ENCODE measurements around the gene CCDC40. TPM values are rescaled to one million over a fixed set of nuclear protein-coding genes. Genes with fewer than 3 reads are reported as not detected.
A peak's percentile ranks its signal among the peaks of the same experiment; 100 is the strongest.
"Not testable (repeated sequence)": the region's sequence is repeated elsewhere in the genome, so short reads cannot be mapped to it uniquely, and the experiment has no call there.

Gene CCDC40, protein sequence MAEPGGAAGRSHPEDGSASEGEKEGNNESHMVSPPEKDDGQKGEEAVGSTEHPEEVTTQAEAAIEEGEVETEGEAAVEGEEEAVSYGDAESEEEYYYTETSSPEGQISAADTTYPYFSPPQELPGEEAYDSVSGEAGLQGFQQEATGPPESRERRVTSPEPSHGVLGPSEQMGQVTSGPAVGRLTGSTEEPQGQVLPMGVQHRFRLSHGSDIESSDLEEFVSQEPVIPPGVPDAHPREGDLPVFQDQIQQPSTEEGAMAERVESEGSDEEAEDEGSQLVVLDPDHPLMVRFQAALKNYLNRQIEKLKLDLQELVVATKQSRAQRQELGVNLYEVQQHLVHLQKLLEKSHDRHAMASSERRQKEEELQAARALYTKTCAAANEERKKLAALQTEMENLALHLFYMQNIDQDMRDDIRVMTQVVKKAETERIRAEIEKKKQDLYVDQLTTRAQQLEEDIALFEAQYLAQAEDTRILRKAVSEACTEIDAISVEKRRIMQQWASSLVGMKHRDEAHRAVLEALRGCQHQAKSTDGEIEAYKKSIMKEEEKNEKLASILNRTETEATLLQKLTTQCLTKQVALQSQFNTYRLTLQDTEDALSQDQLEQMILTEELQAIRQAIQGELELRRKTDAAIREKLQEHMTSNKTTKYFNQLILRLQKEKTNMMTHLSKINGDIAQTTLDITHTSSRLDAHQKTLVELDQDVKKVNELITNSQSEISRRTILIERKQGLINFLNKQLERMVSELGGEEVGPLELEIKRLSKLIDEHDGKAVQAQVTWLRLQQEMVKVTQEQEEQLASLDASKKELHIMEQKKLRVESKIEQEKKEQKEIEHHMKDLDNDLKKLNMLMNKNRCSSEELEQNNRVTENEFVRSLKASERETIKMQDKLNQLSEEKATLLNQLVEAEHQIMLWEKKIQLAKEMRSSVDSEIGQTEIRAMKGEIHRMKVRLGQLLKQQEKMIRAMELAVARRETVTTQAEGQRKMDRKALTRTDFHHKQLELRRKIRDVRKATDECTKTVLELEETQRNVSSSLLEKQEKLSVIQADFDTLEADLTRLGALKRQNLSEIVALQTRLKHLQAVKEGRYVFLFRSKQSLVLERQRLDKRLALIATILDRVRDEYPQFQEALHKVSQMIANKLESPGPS
- 5.8 TPM for total RNA-seq
- long read RNA-seq, partial matches to known transcripts = 4 of 6 reads
- long read RNA-seq, other reads (novel, unspliced or antisense) = 2 of 6 reads

GRCh38 chr17:80035937-80036714 is at the start of gene CCDC40:
Gene CCDC40 (plus strand): TSS chr17:80036642. CDS start chr17:80036663, 21 bp downstream.
- DNase-seq (peak; percentile 93), ATAC-seq (peak; percentile 97)
- intact Hi-C loops (cut with micrococcal nuclease) = no loop called here

DNA sequence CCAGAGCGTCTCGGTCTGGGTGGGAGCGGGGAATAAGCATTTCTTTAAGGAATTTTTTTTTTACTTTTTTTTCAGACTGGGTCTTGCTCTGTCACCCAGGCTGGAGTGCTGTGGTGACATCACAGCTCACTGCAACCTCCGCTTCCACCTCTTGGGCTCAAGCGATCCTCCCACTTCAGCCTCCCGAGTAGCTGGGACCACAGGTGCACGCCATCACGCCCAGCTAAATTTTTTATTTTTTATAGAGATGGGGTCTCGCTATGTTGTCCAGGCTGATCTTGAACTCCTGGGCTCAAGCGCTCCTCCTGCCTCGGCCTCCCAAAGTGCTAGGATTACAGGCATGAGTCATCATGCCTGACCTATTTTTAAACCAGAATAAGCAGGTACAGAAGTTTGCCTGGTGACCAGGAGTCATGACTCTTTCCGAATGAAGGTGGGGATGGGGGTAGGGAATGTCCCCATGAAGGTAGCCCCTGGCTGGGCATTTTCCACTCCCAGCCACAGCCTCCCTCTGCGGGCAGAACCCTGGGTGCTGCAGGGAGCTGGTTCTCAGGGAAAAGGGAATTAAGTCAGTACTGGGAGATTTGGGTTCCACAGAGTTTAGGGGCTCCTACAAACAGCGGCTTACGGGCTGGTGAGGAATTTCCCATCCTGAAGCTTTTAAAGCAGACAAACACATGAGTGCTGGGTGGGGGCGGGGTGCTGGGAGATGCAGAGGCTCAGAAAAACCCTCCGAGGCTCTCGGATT is 49.1 kb upstream of the CCDC40 start:
- intact Hi-C loops (cut with micrococcal nuclease) = no loop called here
- ATAC-seq (no peak), DNase-seq (no peak)

DNA sequence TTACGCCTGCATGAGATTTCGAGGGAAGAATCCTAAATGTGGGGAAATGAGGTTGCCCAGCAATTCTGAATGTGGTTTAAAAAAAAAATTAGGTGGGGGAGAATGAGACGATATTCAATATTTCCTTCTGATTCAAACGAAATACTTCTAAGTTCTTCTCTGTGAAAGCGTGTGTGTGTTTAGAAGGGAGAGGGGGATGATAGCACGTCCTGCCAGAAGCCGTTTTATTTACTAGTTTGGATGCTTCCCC is 48.6 kb upstream of the CCDC40 start:
- intact Hi-C loops (cut with micrococcal nuclease) = no loop called here
- ATAC-seq = no peak
- no peak for DNase-seq

DNA sequence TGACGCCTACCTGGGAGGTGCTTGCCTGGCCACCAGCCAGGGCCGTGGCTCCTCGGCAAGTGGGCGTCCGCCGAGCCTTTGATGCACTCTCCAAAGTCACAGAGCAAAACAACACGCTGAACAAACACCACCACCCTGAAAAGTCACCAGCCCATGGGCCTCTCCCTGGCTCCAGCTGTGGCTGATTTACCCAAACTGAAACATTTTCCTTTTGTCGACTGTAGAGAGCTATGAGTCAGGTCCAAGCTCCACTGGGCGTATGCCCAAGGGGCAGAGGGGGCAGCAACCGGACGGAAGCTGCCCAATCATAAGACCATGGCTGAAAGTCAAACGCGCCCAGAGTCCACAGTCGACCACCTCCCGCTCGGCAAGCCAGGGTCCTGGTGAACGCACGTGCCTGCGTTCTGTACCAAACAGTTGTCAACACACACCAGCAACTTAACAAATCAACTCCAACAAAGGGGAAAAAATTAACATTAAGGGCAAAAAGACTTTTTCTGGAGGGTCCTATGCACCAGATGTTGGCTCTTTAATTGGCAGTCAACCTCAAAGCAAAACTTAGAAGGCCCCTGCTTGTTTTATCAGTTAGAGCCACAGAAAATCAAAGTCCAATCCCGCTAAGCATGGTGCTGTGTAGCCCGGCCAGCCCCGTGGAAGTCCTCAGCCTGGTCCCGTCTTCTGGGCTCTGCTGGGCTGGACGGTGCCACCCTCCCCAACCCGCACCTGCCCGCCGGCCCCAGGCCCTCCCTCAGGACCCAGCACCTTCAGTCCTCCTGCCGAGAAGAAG is 48.1 kb upstream of the CCDC40 start:
- intact Hi-C loops (cut with micrococcal nuclease) = no loop called here
- no peak for DNase-seq
- ATAC-seq = no peak

- intact Hi-C loops (cut with micrococcal nuclease) = no loop called here
- ATAC-seq (no peak), DNase-seq (no peak)
Observed at GRCh38 chr17:79989106-79989835, 47.2 kb upstream of the CCDC40 start.

- no peak for DNase-seq
- intact Hi-C loops (cut with micrococcal nuclease) = no loop called here
- ATAC-seq = no peak
Observed at GRCh38 chr17:79990051-79990592, 46.3 kb upstream of the CCDC40 start.

- intact Hi-C loops (cut with micrococcal nuclease) = no loop called here
- ATAC-seq = no peak
Observed at GRCh38 chr17:79990704-79991103, 45.7 kb upstream of the CCDC40 start.

GRCh38 chr17:79991140-79991923 is 45.1 kb upstream of the CCDC40 start:
- intact Hi-C loops (cut with micrococcal nuclease) = no loop called here
- peak; percentile 86 for ATAC-seq
- DNase-seq = peak; percentile 90

More at GRCh38 chr17:79990704-79991103, 45.7 kb upstream of the CCDC40 start:
- DNase-seq = no peak

GRCh38 chr17:79991924-79992648 is 44.4 kb upstream of the CCDC40 start:
- DNase-seq (peak; percentile 74), ATAC-seq (peak; percentile 58)
- intact Hi-C loops (cut with micrococcal nuclease) = no loop called here

GRCh38 chr17:79992649-79993389 is 43.6 kb upstream of the CCDC40 start:
- ATAC-seq = peak; percentile 19
- intact Hi-C loops (cut with micrococcal nuclease) = no loop called here
- no peak for DNase-seq

- ATAC-seq = peak; percentile 77
- intact Hi-C loops (cut with micrococcal nuclease) = no loop called here
- peak; percentile 90 for DNase-seq
Observed at GRCh38 chr17:79993390-79994227, 42.8 kb upstream of the CCDC40 start.

- intact Hi-C loops (cut with micrococcal nuclease); ATAC-seq; DNase-seq: not testable (repeated sequence)
Observed at GRCh38 chr17:79994228-79994569, 42.2 kb upstream of the CCDC40 start.

- ATAC-seq = no peak
- intact Hi-C loops (cut with micrococcal nuclease) = no loop called here
- no peak for DNase-seq
Observed at GRCh38 chr17:79994602-79995001, 41.8 kb upstream of the CCDC40 start.

- intact Hi-C loops (cut with micrococcal nuclease) = no loop called here
- ATAC-seq (no peak), DNase-seq (no peak)
Observed at GRCh38 chr17:79995696-79996095, 40.7 kb upstream of the CCDC40 start.
